HCT116 (cell line): ENCODE results near the gene MAN2C1. TPM values are rescaled to one million over a fixed set of nuclear protein-coding genes. Genes with fewer than 3 reads are reported as not detected.

Experiments used
- ATAC-seq: fragments of 200-7000 bp; cut with Tn5 transposase; 2 replicates; pipeline ENCODE4 v1.9.1; 2020; ENCODE audit warnings: mild to moderate bottlenecking, moderate library complexity
- BruUV-seq: library from RNA; stranded (reverse); fragments of 400-500 nt; replicated peaks from 2 replicates; lab custom pipeline; 2021; lab: Mats Ljungman, UMichigan
- CTCF ChIA-PET: fragments of 300-600 bp; sonication (Branson Sonifier 250); formaldehyde crosslinking; loops from one replicate; lab custom pipeline; 2021; ENCODE audit warnings: antibody characterized with exemption; lab: Charles Lee
- POLR2A ChIA-PET: fragments of 300-600, 350-600 bp; sonication (Branson Sonifier 250); formaldehyde crosslinking; loops from one replicate; lab custom pipeline; 2021; ENCODE audit warnings: antibody characterized with exemption; lab: Charles Lee
- RAD21 ChIA-PET, 2 experiments: fragments of 300-600 bp; sonication (Branson Sonifier 250); formaldehyde crosslinking; loops; one replicate each; lab custom pipeline; 2023; ENCODE audit warnings: low total read pairs in 2 of 2; ENCODE audit not compliant: uncharacterized antibody in 2 of 2, unreplicated experiment in 2 of 2, low non-redundant PET in 1 of 2; lab: Charles Lee
- DNase-seq: peaks from one replicate; pipeline ENCODE4 v3.0.0-alpha.2; 2010; ENCODE audit warnings: low read depth, low spot score
- H2AFZ ChIP-seq: fragments of 200-600 bp; shearing (Covaris generic), sonication (generic); 2 replicates; pipeline ENCODE4 v1.6.1; 2017; ENCODE audit warnings: low read depth, mixed run types, mixed read lengths, antibody characterized with exemption, low read length; ENCODE audit not compliant: poor library complexity, severe bottlenecking
- H3K27ac ChIP-seq: 2 replicates; pipeline ENCODE4 v1.5.1; 2012; ENCODE audit warnings: low read depth, low read length
- H3K27me3 ChIP-seq: fragments of 200-600 bp; sonication (generic); 2 replicates; pipeline ENCODE4 v1.6.1; 2016; ENCODE audit warnings: mixed run types, low read length, mixed read lengths; ENCODE audit not compliant: insufficient read depth
- H3K36me3 ChIP-seq, 2 experiments: fragments of 200-500 bp in 1 of 2; fragments of 200-600 bp in 1 of 2; sonication (Bioruptor generic) in 1 of 2; sonication (generic) in 1 of 2; 2 replicates each; pipeline versions ENCODE4 v1.5.1 to v1.6.1; 2014 to 2016; ENCODE audit warnings: low read length in 2 of 2, inconsistent platforms in 1 of 2, mixed read lengths in 1 of 2, mixed run types in 1 of 2; ENCODE audit not compliant: insufficient read depth in 2 of 2, control insufficient read depth in 1 of 2
- H3K4me1 ChIP-seq, 2 experiments: fragments of 200-600 bp in 1 of 2; sonication (generic) in 1 of 2; 2 replicates each; pipeline versions ENCODE4 v1.5.1 to v1.6.1; 2012 to 2017; ENCODE audit warnings: low read length in 2 of 2, inconsistent platforms in 1 of 2, mild to moderate bottlenecking in 1 of 2, mixed read lengths in 1 of 2, mixed run types in 1 of 2, moderate library complexity in 1 of 2; ENCODE audit not compliant: insufficient read depth in 2 of 2, control insufficient read depth in 1 of 2
- H3K4me2 ChIP-seq: fragments of 200-600 bp; sonication (generic); 2 replicates; pipeline ENCODE4 v1.6.1; 2017; ENCODE audit warnings: mixed run types, low read length, mixed read lengths
- H3K4me3 ChIP-seq, 2 experiments: fragments of 200-600 bp in 1 of 2; sonication (generic) in 1 of 2; replicated peaks in 1 of 2; 2 replicates each; pipeline ENCODE4 v1.5.1; 2011 to 2016; ENCODE audit warnings: low read length in 2 of 2, control low read depth in 1 of 2, low read depth in 1 of 2, mild to moderate bottlenecking in 1 of 2, mixed read lengths in 1 of 2, mixed run types in 1 of 2
- H3K79me2 ChIP-seq: fragments of 200-600 bp; sonication (generic); 2 replicates; pipeline ENCODE4 v1.6.1; 2017; ENCODE audit warnings: mild to moderate bottlenecking, mixed run types, low read length, moderate library complexity, mixed read lengths; ENCODE audit not compliant: insufficient read depth
- H3K9ac ChIP-seq: fragments of 200-600 bp; sonication (generic); 2 replicates; pipeline ENCODE4 v1.6.1; 2016; ENCODE audit warnings: low read length, mixed read lengths
- H3K9me2 ChIP-seq: fragments of 200-600 bp; sonication (generic), shearing (Covaris generic); 2 replicates; pipeline ENCODE4 v1.6.1; 2017; ENCODE audit warnings: mixed run types, mild to moderate bottlenecking, moderate library complexity; ENCODE audit not compliant: insufficient read depth
- H3K9me3 ChIP-seq, 2 experiments: fragments of 200-500 bp in 1 of 2; fragments of 200-600 bp in 1 of 2; sonication (Bioruptor generic) in 1 of 2; sonication (generic) in 1 of 2; 2 replicates each; pipeline ENCODE4 v1.6.1; 2014 to 2017; ENCODE audit warnings: low read length in 2 of 2, mixed read lengths in 2 of 2, inconsistent platforms in 1 of 2, low read depth in 1 of 2, mild to moderate bottlenecking in 1 of 2, mixed run types in 1 of 2, moderate library complexity in 1 of 2; ENCODE audit not compliant: control insufficient read depth in 1 of 2, insufficient read depth in 1 of 2
- H4K20me1 ChIP-seq: fragments of 200-600 bp; sonication (generic), shearing (Covaris generic); 2 replicates; pipeline ENCODE4 v1.6.1; 2017; ENCODE audit warnings: mixed run types, mild to moderate bottlenecking, moderate library complexity; ENCODE audit not compliant: insufficient read depth
- EGR1 ChIP-seq: IDR thresholded peaks from 2 replicates; pipeline ENCODE4 v1.6.1; 2012; ENCODE audit warnings: low read depth
- FOSL1 ChIP-seq: IDR thresholded peaks from 2 replicates; pipeline ENCODE4 v1.6.1; 2012; ENCODE audit warnings: low read depth
- SP1 ChIP-seq: IDR thresholded peaks from 2 replicates; pipeline ENCODE4 v1.6.1; 2012; ENCODE audit warnings: low read depth
- TCF7L2 ChIP-seq: IDR thresholded peaks from 2 replicates; pipeline ENCODE4 v1.7.0; 2011; ENCODE audit warnings: borderline replicate concordance, inconsistent platforms; ENCODE audit not compliant: insufficient read depth, insufficient read length; ENCODE audit errors: extremely low read depth
- YY1 ChIP-seq: IDR thresholded peaks from 2 replicates; pipeline ENCODE4 v1.6.1; 2011; ENCODE audit warnings: low read length, low read depth, moderate library complexity, mild to moderate bottlenecking; ENCODE audit not compliant: insufficient replicate concordance; ENCODE audit errors: extremely low read depth
- ZFX ChIP-seq: fragments of 450-650 bp; IDR thresholded peaks from 2 replicates; pipeline ENCODE4 v1.6.1; 2017
- intact Hi-C: fragments of 100-400 bp; cut with micrococcal nuclease; formaldehyde crosslinking; loops from 2 replicates; pipeline ENCODE4 v1.10.0; 2022
- total RNA-seq: library from RNA; stranded (reverse); gene quantifications from one replicate; pipeline ENCODE4 v1.2.1, GENCODE V29; 2021; ENCODE audit not compliant: unreplicated experiment

The MAN2C1 gene
- total RNA-seq, 1 experiment from 2014 or later: 118 TPM

DNA sequence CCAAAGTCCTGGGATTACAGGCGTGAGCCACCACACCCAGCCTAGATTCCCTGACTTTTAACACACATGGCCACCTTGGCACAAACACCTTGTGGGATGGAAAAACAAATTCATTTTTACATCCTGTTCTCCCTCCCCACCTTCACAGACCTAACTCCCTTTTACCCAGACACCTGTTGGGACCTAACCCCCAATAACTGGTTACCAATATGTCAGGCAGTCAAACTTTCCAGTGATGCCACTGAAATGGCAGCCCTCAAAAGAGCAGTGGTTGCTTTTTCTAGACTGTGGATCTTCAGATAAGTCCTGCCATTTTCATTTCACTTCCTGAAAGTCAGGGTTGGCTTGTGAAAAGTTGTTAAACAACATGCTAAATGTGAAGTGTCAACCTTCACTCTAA is 48.2 kb upstream of the MAN2C1 start:
- POLR2A ChIA-PET: interaction anchor here (1.4 kb wide), 1 partner anchor 11 kb away, joined by 5 read pairs; no protein-coding TSS in a partner anchor
- H3K36me3 ChIP-seq: peaks cover 21 to 23% of the 10 kb centered on the region in 2 experiments
- BruUV-seq: no TSS peak

DNA sequence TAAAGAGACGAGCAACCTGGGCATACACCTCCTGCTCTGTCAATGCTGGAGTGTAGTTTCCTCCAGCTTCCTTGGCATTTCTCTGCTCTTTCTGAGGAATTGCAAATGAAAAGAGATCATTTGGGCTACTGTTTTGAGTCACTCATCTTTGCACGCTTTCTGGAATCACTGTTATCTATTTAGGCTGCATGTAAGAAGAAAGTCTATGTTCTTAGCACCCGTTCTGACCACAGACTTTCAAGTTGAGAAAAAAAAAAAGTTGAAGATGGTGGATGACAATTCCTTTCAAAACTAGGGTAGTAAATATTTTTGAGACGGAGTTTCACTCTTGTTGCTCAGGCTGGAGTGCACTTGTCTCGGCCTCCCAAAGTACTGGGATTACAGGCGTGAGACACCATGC is 41.8 kb upstream of the MAN2C1 start:
- no peak overlapping the region for H3K4me3 ChIP-seq
- H3K9me2 ChIP-seq: no peaks in the 10 kb centered on the region
- no peak for TF ChIP-seq ZFX
- no peak for TF ChIP-seq FOSL1
- no peak for TF ChIP-seq TCF7L2
- TF ChIP-seq, all 23 proteins: peak for 0
- intact Hi-C loops: no loop called here
- no TSS peak for BruUV-seq
- Histone ChIP-seq H3K4me1 (no peaks in the 10 kb centered on the region), H3K79me2 (peaks cover 4% of the 10 kb centered on the region), H2AFZ (no peak overlapping the region), H3K27me3 (no peaks in the 10 kb centered on the region), H3K9ac (no peak overlapping the region), H3K9me3 (no peaks in the 10 kb centered on the region), H3K36me3 (peaks cover 50 to 56% of the 10 kb centered on the region in 2 experiments), H4K20me1 (no peaks in the 10 kb centered on the region), H3K27ac (no peak overlapping the region), H3K4me2 (no peak overlapping the region)
- DNase-seq: no peak
- ChIA-PET RAD21 (no interaction called here), POLR2A (no interaction called here), CTCF (no interaction called here)
- ATAC-seq: no peak

More for the DNA sequence above, 48.2 kb upstream of the MAN2C1 start:
- Histone ChIP-seq H3K79me2 (peaks cover 21% of the 10 kb centered on the region; the same call in 1 of the 2 replicates), H3K4me3 (no peak overlapping the region), H3K4me2 (no peak overlapping the region), H3K9me2 (no peaks in the 10 kb centered on the region), H3K27me3 (no peaks in the 10 kb centered on the region), H4K20me1 (peaks cover 4% of the 10 kb centered on the region; the same call in 1 of the 2 replicates), H3K9me3 (no peaks in the 10 kb centered on the region), H2AFZ (no peak overlapping the region), H3K4me1 (no peaks in the 10 kb centered on the region), H3K27ac (no peak overlapping the region), H3K9ac (no peak overlapping the region)
- ChIA-PET RAD21 (no interaction called here), CTCF (no interaction called here)
- intact Hi-C loops: no loop called here
- DNase-seq (no peak), ATAC-seq (no peak)
- TF ChIP-seq SP1 (no peak), EGR1 (no peak), YY1 (no peak)
